ENCODE results near the gene CRMP1.

CRMP1 gene

DNA sequence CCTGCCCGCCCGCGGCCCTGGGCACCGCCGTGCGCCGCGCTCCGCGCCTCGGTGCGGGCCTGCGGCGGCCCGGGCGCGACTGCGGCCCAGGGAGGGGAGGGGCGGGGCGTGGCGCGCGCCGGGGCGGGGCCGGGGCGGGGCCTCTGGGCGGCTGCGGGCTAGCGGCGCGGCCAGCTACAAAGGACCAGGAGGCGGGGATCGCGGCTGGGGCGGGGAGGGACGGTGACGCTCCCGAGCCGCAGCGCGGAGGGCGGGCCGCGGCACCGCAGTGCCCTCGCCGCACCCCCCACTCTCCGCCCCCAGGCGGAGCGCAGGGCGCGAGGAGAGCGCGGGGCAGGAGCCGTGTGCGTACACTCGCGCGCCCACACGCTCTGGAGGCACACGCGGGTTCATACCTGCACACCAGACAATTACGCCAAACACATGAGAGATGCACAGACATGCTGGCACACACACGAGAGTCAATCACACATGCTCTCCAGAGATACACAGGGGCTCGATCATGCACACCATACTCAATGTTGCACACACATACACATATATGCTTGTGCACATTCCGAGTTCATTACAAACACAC is at the start of gene CRMP1:
TSS of gene CRMP1 (minus strand) at position 83 of the 577 bp plus-strand sequence. CDS start 117 bp downstream, outside the sequence.
- no peaks in the 10 kb centered on the region for H3K36me3 ChIP-seq
- peak within 1 kb of the TSS in 9 of 10 experiments; percentile 26 to 62 (median 47); a peak in 15 of 20 replicates for H3K4me3 ChIP-seq
- TF ChIP-seq Cebpa-rat (IDR thresholded peaks at IDR 0.05) = no peak
- H3K27me3 ChIP-seq = peaks cover 17 to 73% (median 24%) of the 10 kb centered on the region in 11 experiments
- peaks cover 45 to 88% (median 74%) of the 10 kb centered on the region in 10 experiments for H3K4me1 ChIP-seq
- peaks cover 0 to 60% (median 18%) of the 10 kb centered on the region in 11 experiments; a peak in 15 of 22 replicates for H4K20me1 ChIP-seq
- H3K27ac ChIP-seq = 0 out of 22 replicates have a peak within 1 kb of the TSS, but pooled peaks of 1 of the 11 experiments have one; percentile 6
- H3K4me2 ChIP-seq = peak within 1 kb of the TSS; percentile 77 to 99 (median 95)
- peak within 1 kb of the TSS in 1 of 11 experiments; percentile 23; a peak in 2 of 22 replicates for H3K9ac ChIP-seq
- peaks cover 6 to 23% (median 9%) of the 10 kb centered on the region in 11 experiments; a peak in 21 of 22 replicates for H3K9me3 ChIP-seq (replicated peaks in 1 of 11)

DNA sequence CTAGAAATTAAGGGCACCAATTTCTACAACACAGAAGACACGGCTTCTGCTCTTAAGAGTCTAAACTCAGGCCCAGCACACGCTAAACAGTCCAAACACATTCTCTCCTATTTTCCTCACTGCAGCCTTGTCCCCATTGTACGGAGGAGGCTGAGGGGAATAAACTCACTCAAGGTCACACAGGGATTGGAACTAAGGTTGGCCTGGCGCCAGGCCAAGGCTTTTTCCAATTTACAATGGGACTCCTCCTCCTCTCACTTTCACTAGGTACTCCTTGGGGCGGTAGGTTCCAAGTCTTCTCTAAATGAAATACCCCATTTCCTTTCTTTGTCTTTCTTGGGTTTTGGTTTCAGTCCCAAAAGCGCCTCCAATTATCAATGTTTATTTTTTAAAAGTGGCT is 48.7 kb upstream of the CRMP1 start:
- no peak for TF ChIP-seq Cebpa-rat (IDR thresholded peaks at IDR 0.05)
- no peaks in the 10 kb centered on the region; a peak in 1 of 22 replicates for H4K20me1 ChIP-seq
- no peak overlapping the region for H3K4me3 ChIP-seq
- peaks cover 0 to 47% (median 35%) of the 10 kb centered on the region in 10 experiments; a peak in 17 of 20 replicates for H3K4me1 ChIP-seq
- H3K27me3 ChIP-seq = peaks cover 0 to 9% (median 0%) of the 10 kb centered on the region in 11 experiments; a peak in 1 of 22 replicates
- H3K4me2 ChIP-seq = no peak overlapping the region
- no peak overlapping the region for H3K9ac ChIP-seq
- H3K36me3 ChIP-seq = peaks cover 0 to 7% (median 0%) of the 10 kb centered on the region in 11 experiments; a peak in 2 of 22 replicates
- peaks cover 16 to 27% (median 20%) of the 10 kb centered on the region in 11 experiments for H3K9me3 ChIP-seq (replicated peaks in 1 of 11)
- no peak overlapping the region for H3K27ac ChIP-seq

DNA sequence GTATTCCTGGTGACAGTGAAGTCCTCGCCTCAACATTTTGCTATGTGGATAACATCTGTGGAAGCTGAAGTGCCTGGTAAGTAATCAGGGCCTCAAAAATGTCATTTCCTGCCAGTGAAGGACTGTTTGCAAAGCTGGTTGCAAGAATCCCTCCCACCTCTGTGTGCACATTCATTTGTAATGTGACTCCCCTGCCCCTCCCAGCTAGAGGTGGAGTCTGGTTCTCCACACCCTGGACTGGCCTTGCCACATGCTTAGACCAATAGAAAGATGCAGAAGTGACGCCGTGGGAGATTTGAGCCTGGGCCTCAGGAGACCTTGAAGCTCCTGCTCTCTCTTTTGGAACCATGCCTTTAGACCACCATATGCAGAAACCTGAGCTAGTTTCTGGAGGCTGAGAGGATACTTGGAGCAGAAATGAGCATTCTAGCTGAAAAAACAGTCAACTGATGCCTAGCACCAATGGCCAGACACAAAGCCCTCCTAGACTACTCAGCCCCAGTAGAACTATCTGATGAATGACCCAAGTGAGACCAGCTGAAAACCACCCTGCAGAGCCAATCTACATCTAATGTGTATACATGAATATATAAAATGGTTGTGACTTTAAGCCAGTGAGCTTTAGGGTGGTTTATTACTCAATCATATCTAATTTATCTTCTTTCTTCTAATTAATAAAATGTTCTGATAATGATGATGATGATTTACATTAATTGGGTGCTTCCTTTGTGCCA is 47.8 kb upstream of the CRMP1 start:
- peaks cover 6 to 17% (median 11%) of the 10 kb centered on the region in 11 experiments; a peak in 20 of 22 replicates for H3K9me3 ChIP-seq (replicated peaks in 1 of 11)

DNA sequence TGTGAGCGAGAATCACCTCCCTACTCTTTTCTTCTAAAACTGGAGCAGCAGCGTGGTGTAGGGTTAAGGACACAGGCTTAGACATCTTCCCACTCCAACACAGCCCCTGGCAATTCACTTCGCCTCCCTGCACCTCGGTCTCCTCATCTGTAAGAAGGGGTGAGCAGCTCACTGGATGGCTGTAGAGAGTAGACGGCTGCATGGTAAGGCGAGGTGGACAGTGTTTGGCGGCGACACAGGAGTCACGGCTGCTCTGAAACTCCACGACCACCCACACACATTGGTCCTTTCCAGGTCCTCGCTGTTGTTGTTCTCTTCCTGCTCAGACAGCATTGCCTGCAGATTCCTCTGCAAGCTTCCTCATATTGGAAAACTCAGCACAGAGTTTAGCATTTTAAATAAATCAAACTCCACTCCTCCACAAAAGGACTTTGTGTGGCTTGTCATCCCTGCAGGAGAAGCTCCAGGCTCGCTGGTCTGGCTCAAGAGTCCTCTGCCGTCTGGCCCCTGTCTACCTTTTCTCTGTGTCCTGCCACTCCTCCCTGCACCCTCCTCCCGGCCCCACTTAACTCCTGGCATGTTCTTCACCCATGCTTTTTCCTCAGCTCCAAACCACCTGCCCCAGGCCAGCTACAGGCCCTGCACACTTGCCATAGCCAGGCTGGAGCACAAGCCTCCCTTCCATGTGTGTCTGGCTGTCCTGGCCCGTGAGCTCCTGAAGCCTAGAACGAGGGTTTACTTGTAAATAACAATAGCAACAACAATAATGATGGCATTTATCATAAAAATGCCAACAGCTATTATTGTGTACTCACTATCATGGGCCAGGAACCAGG is 41.3 kb upstream of the CRMP1 start:
- Histone ChIP-seq H3K9me3 (replicated peaks in 1 of 11) (no peaks in the 10 kb centered on the region), H3K4me2 (peak overlapping the region; percentile 29 to 75 (median 65); a peak in 21 of 22 replicates), H3K4me3 (no peak overlapping the region), H3K27me3 (no peaks in the 10 kb centered on the region), H4K20me1 (no peaks in the 10 kb centered on the region), H3K4me1 (peaks cover 27 to 57% (median 47%) of the 10 kb centered on the region in 10 experiments), H3K36me3 (no peaks in the 10 kb centered on the region), H3K9ac (no peak overlapping the region), H3K27ac (no peak overlapping the region)
- no peak for TF ChIP-seq Cebpa-rat (IDR thresholded peaks at IDR 0.05)

More for the DNA sequence above, 47.8 kb upstream of the CRMP1 start:
- Histone ChIP-seq H3K27ac (no peak overlapping the region), H4K20me1 (no peaks in the 10 kb centered on the region; a peak in 1 of 22 replicates), H3K36me3 (no peaks in the 10 kb centered on the region), H3K27me3 (peaks cover 0 to 9% (median 0%) of the 10 kb centered on the region in 11 experiments; a peak in 1 of 22 replicates), H3K4me3 (no peak overlapping the region), H3K4me2 (peak overlapping the region in 9 of 11 experiments; percentile 5 to 50 (median 21); a peak in 14 of 22 replicates), H3K9ac (no peak overlapping the region), H3K4me1 (peaks cover 0 to 42% (median 33%) of the 10 kb centered on the region in 10 experiments; a peak in 17 of 20 replicates)
- TF ChIP-seq Cebpa-rat (IDR thresholded peaks at IDR 0.05) = no peak

DNA sequence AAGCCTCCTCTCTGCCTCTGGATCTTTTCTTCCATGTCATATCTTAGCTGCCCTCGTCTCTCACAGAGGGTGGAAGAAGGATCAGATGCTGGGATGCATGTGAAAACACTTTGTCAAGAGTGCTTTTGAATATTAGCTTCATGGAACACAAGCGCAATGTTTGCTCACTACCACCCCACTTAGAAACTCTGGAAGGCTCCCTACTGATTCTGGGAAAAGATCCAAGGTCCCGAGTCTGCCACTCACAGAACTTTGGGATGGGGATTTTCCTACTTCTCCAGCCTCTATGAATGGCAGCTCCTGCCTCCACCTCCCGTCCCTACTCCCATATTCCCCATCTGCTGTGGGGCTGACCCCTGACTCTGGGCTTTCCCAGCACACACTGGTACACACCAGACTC is 40.2 kb upstream of the CRMP1 start:
- Histone ChIP-seq H3K27ac (no peak overlapping the region), H4K20me1 (no peaks in the 10 kb centered on the region), H3K4me3 (no peak overlapping the region), H3K4me1 (peaks cover 27 to 68% (median 56%) of the 10 kb centered on the region in 10 experiments), H3K4me2 (peak overlapping the region in 9 of 11 experiments; percentile 40 to 75 (median 65); a peak in 16 of 22 replicates), H3K9ac (no peak overlapping the region), H3K36me3 (no peaks in the 10 kb centered on the region), H3K9me3 (replicated peaks in 1 of 11) (no peaks in the 10 kb centered on the region), H3K27me3 (no peaks in the 10 kb centered on the region)
- TF ChIP-seq Cebpa-rat (IDR thresholded peaks at IDR 0.05) = no peak

DNA sequence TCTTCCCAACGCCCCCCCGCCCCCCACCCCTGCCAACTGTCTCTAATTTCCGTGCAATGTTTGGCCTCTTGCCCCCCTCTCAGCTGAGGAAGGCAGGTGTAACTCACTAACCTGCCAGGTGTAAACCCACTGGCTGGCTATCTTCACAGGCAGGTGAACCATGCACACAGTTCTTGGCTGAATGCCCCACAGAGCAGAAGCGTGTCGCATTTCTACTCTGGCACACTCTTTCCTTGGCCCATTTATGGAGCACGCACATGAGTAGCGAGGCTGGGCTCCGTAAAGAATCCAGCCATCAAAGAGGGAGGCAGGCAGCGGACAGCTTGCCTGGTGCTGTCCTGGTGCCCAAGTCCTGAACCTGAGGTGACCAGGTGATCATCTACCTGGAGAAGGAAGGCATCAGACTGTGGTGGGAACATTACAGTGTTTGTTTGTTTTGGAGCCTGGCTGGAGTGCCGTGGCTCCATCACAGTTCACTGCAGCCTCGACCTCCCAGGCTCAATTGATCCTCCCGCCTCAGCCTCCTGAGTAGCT is 39.2 kb upstream of the CRMP1 start:
- H3K4me3 ChIP-seq = no peak overlapping the region
- H3K4me1 ChIP-seq = peaks cover 31 to 79% (median 66%) of the 10 kb centered on the region in 10 experiments
- no peaks in the 10 kb centered on the region for H3K27me3 ChIP-seq
- H3K9me3 ChIP-seq (replicated peaks in 1 of 11) = no peaks in the 10 kb centered on the region
- no peak for TF ChIP-seq Cebpa-rat (IDR thresholded peaks at IDR 0.05)
- H3K4me2 ChIP-seq = peak overlapping the region in 6 of 11 experiments; percentile 6 to 92 (median 36); a peak in 6 of 22 replicates
- H3K27ac ChIP-seq = no peak overlapping the region
- no peaks in the 10 kb centered on the region for H3K36me3 ChIP-seq
- H3K9ac ChIP-seq = no peak overlapping the region
- no peaks in the 10 kb centered on the region; a peak in 1 of 22 replicates for H4K20me1 ChIP-seq

DNA sequence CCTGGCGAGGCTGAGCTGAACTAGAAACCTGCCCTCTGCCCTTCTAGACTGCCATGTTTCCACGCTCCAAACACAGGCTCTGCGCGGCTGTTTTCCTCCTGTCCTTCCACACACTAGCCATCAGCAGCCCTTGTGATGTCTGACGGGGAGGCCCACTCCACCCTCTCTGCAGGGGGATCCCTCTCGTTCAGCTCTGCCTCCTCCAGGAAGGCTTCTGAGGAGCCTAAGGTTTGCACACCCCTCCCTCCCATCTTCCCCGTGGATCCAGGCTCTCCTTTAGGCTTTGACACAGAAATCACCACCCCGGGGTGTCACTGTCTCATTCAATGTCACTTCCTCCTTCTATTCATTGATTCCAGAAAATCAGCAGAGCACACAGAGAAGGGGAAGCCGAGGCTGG is 38.6 kb upstream of the CRMP1 start:
- Histone ChIP-seq H3K4me2 (peak overlapping the region in 9 of 11 experiments; percentile 27 to 92 (median 44); a peak in 16 of 22 replicates), H3K36me3 (no peaks in the 10 kb centered on the region), H4K20me1 (no peaks in the 10 kb centered on the region; a peak in 1 of 22 replicates), H3K9ac (no peak overlapping the region), H3K27ac (no peak overlapping the region), H3K4me1 (peaks cover 37 to 84% (median 72%) of the 10 kb centered on the region in 10 experiments), H3K9me3 (replicated peaks in 1 of 11) (no peaks in the 10 kb centered on the region), H3K27me3 (no peaks in the 10 kb centered on the region), H3K4me3 (no peak overlapping the region)
- TF ChIP-seq Cebpa-rat (IDR thresholded peaks at IDR 0.05) = no peak

DNA sequence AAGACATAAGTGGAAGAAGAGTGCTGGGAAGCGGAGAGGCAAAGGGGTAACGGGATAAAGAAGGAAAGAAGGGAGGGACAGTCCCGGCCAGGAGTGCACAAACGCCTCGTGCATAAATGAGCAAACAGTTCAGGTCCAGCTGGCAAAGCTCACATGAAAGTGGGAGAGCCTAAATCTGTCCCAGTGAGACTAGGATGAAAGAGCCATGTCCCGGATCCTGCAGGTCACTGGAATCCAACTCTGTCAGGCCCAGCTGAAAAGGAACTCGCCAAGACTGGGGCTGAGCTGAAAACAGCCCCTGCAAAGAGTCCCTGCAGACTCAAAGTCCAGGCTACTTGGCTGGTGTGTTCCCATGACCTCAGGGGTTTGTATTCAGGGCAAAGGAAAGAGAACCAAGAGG is 38.0 kb upstream of the CRMP1 start:
- H3K4me1 ChIP-seq = peaks cover 39 to 91% (median 78%) of the 10 kb centered on the region in 10 experiments
- H3K27ac ChIP-seq = no peak overlapping the region
- no peaks in the 10 kb centered on the region; a peak in 1 of 22 replicates for H4K20me1 ChIP-seq
- H3K27me3 ChIP-seq = no peaks in the 10 kb centered on the region
- H3K4me2 ChIP-seq = peak overlapping the region in 8 of 11 experiments; percentile 17 to 92 (median 40); a peak in 15 of 22 replicates
- TF ChIP-seq Cebpa-rat (IDR thresholded peaks at IDR 0.05) = no peak
- no peaks in the 10 kb centered on the region for H3K36me3 ChIP-seq
- H3K9me3 ChIP-seq (replicated peaks in 1 of 11) = no peaks in the 10 kb centered on the region
- no peak overlapping the region for H3K4me3 ChIP-seq
- H3K9ac ChIP-seq = no peak overlapping the region

All from BLaER1 treated with 17β-estradiol and CSF1 and Interleukin-3, amounts not matched to agents 10 nM and 100 nM (cell line).